Right kidney (tissue), 9 donors: ENCODE results near the gene NFIC.
"Not testable (repeated sequence)": the region's sequence is repeated elsewhere in the genome, so short reads cannot be mapped to it uniquely, and the experiment has no call there.

Source experiments
- DNase-seq: peaks from one replicate; pipeline ENCODE4 v3.0.0-alpha.2; 2016
- long read RNA-seq, 8 donors: transcript quantifications; one replicate each; lab custom pipeline, GENCODE V29; 2026

The NFIC gene
- long read RNA-seq, donor 1, full-length matches to known transcripts = 2 of 863 reads
- long read RNA-seq, donor 1, partial matches to known transcripts = 260 of 863 reads
- long read RNA-seq, donor 1, other reads (novel, unspliced or antisense) = 601 of 863 reads
- long read RNA-seq, donor 2 = 0 reads
- long read RNA-seq, donor 3, partial matches to known transcripts = 7 of 9 reads
- long read RNA-seq, donor 3, other reads (novel, unspliced or antisense) = 0 of 9 reads
- long read RNA-seq, donor 4, full-length matches to known transcripts = 4 of 708 reads
- long read RNA-seq, donor 4, partial matches to known transcripts = 685 of 708 reads
- long read RNA-seq, donor 4, other reads (novel, unspliced or antisense) = 19 of 708 reads
- long read RNA-seq, donor 5, partial matches to known transcripts = 0 of 3 reads
- long read RNA-seq, donor 5, other reads (novel, unspliced or antisense) = 0 of 3 reads
- long read RNA-seq, donor 6, partial matches to known transcripts = 1,024 of 1,031 reads
- long read RNA-seq, donor 6, other reads (novel, unspliced or antisense) = 5 of 1,031 reads
- long read RNA-seq, donor 7 = 0 reads
- long read RNA-seq, donor 8, partial matches to known transcripts = 0 of 4 reads
- long read RNA-seq, donor 8, other reads (novel, unspliced or antisense) = 0 of 4 reads

DNA sequence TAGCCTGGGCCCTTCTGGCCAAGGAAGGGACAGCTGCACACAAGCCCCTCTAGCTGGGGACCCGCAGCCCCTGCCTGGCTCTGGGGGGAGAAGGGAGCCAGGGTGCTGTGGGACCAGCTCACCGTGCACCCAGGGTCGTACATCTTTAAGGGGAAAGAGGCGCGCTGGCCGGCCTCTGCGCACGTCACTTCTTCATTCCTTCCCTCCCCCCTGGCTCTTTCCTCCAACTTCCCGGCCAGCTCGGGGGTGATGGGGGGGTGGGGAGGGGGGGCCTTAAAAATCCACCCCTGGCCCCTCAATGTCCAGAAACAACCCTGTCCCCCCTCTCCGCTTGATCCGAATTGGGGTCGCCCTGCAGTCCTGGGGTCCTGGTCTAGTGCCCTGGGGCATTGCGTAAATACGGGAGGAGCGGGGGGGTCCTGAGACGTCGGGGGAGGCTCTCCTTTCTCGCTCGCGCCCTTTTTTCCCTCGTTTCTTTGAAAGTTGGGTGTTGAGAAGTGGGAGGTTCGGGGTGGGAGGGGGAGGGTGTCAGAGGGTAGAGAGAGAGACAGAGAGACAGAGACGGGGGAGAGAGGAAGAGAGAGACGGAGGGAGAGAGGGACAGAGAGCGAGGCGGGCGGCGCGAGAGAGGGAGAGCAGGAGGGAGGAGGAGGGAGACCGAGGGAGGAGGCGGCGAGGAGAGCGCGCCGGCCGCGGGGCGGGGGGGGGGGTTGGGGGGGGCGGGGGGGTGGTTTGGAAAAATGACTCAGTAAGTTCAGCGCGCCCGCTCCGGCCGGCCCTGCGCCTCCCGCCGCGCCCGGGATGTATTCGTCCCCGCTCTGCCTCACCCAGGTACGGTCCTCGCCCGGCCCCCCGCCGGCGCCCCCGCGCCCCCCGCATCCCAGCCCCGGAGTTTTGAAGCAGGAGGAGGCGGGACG is at the start of gene NFIC:
Gene NFIC (plus strand): TSS at position 748 of the 917 bp plus-strand sequence. CDS start 54 bp downstream, at position 802.
- peak; percentile 66 for DNase-seq

DNA sequence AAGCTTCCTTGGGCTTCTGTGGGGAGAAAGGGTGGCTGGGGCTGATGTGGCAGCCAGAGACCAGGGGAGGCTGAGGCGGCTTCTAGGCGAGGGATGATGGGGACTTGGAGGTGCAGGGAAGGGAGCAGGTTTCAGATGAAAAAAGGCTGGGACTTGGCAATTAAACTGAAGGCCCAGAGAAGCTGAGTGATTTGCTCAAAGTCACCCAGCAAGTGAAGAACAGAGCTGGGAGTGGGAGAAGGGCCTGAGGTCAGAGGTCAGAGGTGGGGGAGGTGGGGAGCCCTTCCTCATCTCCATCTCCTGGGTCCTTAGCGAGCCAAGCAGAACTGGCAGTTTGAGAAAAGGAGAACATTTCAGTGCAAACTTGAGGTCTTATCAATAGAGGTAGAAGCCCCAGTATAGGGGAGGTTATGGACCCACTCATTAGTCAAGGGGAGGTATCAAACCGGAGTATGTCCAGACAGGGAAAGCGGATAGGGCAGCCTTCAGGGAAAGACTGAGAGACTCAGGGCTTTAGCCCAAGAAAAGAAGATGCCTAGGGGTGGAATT is 49.6 kb upstream of the NFIC start:
- no peak for DNase-seq

GRCh38 chr19:3319643-3320353 is 46.6 kb upstream of the NFIC start:
- DNase-seq = no peak

DNA sequence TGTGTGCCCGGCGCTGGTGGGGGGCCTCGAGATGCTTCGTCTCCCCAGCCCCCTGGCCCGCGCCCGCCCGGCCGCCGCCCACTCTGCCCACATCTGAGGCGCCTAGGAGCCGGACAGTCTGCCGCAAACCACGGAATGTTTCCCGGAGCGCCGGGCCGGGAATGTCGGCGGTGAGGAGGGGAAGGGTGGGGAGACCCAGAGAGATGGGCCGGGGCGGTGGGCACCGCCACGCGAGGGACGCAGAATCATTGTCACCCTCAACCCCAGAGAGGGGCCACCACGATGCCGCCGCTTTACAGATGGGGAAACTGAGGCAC is 46.1 kb upstream of the NFIC start:
- no peak for DNase-seq

DNA sequence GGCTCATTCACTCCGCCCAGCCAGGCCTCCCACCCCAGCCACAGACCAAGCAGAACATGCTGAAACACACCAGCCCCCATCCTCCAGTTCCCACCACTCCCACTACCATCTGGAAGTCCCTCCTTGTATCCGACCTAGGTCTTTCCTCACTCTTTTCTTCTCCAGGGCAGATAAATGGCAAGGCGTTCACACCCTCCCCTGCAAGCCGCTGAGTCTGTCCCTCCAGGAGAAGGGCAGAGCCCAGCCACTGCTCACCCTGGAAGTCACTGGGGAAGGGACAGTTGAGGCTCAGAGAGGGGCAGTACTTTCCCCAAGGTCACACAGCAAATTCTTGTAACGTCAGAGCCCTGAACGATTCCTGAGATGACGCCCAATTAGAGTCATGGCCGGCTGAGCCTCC is 45.5 kb upstream of the NFIC start:
- no peak for DNase-seq

GRCh38 chr19:3321696-3322095 is 44.7 kb upstream of the NFIC start:
- DNase-seq = no peak

DNA sequence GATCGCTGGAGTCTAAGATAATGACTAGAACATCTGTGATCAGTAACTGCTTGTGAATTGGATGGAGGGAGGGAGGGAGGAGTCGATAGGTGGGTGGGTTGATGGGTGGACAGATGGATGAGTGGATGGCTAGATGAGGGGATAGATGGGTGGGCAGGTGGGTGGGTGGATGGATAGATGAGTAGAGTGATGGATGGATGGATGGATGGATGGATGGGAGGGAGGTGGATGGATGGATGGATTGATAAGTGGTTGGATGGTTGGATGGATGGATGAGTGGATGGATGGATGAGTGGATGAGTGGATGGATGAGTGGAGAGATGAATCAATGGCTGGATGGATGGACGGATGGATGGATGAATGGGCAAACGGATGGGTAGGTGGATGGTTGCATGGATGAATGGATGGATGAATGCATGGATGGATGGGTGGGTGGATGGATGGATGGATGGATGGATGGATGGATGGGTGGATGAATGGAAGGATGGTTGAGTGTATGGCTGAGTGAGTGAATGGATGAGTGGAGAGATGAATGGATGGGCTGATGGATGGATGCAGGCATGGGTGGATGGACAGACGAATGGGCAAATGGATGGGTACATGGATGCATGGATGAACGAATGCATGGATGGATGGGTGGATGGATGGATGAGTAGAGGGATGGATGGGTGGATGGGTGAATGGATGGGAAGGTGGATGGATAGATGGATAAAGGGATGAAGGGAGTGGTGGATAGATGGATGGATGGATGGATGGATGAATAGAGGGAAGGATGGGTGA is 44.0 kb upstream of the NFIC start:
- DNase-seq = no peak

DNA sequence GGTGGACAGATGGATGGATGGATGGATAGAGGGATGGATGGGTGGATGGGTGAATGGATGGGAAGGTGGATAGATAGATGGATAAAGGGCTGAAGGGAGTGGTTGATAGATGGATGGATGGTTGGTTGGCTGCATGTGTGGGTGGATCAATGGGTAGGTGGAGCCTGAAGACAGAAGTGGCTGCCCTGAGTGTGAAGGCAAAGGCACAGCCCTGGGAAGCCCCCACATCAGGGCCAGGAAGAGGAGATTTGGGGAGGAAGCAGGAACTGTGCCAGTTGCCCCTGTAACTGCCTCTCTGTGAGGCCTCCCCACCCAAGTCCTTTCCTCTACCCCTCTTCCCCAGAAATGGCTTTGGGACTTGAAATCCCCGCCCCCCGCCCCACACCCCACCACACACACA is 43.4 kb upstream of the NFIC start:
- no peak for DNase-seq

- no peak for DNase-seq
Observed at GRCh38 chr19:3323658-3324057, 42.7 kb upstream of the NFIC start.

GRCh38 chr19:3324405-3324856 is 42.0 kb upstream of the NFIC start:
- no peak for DNase-seq

- DNase-seq = no peak
Observed at GRCh38 chr19:3325451-3325850, 40.9 kb upstream of the NFIC start.

DNA sequence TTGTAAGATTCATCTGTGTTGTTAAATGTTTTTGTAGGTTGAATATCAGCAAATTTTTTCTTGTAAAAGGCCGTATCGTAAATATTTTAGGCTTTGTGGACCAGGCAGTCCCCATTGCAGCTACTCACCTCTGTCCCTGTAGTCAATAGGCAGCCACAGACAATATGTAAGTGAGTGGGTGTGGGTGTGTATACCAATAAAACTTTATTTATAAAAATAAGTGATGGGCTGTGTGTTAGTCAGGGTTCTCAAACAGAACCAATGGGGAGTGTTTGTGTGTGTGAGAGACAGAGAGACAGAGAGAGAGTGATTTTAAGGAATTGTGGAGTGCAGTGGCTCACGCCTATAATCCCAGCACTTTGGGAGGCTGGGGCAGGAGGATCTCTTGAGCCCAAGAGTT is 37.6 kb upstream of the NFIC start:
- no peak for DNase-seq

GRCh38 chr19:3330047-3330446 is 36.3 kb upstream of the NFIC start:
- DNase-seq = no peak

DNA sequence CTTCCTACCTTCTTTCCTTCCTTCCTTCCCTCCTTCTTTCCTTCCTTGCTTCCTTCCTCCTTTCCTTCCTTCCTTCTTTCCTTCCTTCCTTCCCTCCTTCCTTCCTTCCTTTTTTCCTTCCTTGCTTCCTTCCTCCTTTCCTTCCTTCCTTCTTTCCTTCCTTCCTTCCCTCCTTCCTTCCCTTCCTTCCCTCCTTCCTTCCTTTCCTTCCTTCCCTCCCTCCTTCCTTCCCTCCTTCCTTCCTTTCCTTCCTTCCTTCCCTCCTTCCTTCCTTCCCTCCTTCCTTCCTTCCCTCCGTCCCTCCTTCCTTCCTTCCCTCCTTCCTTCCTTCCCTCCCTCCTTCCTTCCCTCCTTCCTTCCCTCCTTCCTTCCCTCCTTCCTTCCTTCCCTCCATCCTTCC is 34.2 kb upstream of the NFIC start:
- not testable (repeated sequence) for DNase-seq

GRCh38 chr19:3333020-3333583 is 33.3 kb upstream of the NFIC start:
- DNase-seq = no peak

DNA sequence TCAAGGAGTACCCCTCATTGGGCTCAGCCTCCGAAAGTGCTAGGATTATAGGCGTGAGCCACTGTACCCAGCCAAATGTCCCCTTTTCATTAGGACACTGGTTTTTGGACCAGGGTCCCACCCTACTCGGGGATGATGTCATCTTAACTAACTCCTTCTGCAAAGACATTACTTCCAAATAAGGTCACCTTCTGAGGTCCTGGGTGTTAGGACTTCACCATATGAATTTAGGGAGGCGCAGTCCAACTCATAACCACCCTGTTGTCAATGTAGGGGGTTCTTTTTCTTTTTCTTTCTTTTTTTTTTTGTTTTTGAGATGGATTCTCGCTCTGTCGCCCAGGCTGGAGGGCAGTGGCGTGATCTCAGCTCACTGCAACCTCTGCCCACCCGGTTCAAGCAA is 32.7 kb upstream of the NFIC start:
- no peak for DNase-seq

- DNase-seq = not testable (repeated sequence)
Observed at GRCh38 chr19:3334749-3335430, 31.5 kb upstream of the NFIC start.

DNA sequence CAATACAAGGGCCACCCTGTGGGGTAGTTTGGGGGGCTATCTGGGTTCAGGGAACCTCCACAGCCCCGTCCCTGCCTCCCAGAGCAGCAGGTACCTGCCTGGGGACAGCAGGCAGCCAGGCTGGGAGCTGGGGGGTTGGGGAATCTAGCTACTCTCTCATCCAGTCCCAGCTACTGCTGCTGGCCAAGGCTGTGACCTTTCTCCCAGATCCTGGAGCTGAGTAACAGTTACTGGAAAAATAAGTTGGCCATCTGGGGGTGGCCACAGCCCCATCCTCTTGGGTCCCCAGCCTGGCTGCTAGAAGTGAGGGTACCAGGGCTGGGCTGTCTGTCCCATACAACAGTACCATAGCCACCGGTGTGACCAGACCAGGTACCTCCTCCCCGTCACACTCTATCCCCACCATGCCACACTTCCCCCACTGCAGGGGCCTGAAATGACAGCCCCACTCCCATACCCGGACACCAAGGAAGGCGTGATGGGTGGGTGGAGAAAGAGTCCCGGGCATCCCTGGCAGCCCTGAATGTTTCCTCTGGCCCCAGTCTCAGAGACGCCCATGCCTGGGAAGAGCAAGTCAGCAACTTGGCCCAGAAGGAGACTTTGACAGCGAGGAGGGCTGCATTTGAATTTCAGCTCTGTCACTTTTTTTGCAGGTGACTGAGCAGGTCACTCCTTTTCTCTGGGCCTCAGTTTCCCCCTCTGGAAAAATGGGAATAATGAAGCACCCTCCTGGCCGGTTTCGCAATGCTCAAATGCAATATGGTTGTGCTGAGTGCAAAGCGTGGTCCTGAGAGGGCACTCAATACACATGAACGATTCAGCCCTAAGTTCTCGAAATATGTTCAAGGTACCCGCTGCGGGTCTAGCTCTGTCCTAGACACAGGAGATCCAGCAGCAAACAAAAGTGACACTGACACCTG is 30.7 kb upstream of the NFIC start:
- DNase-seq = no peak

DNA sequence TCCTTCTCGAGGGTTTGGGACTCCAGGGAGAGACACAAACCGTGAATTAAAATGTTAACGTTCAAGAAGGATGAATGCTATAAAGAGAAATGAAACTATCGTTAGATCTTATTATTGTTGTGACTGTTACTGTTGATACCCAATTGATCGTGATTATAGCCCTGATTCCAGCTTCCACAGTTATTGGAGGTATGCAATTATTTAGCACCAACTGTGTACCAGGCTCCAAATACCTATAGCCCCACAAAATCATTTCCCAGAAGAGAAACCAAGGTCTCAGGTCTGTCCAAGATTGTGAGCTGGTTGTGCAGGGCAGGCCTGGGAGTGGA is 30.1 kb upstream of the NFIC start:
- DNase-seq = no peak
